Smooth muscle cell (in vitro differentiated cells): Measurements from ENCODE around the gene OR2W1. TPM values are rescaled to one million over a fixed set of nuclear protein-coding genes. Genes with fewer than 3 reads are reported as not detected.

Source experiments
- DNase-seq: peaks from one replicate; lab custom pipeline; 2025; ENCODE audit not compliant: unreplicated experiment; lab: John Stamatoyannopoulos, UW
- H2AFZ ChIP-seq: fragments of 200-600 bp; sonication (generic); 2 replicates; pipeline ENCODE4 v1.6.0; 2016; ENCODE audit warnings: antibody characterized with exemption, low read depth, mild to moderate bottlenecking
- H3F3A ChIP-seq: fragments of 200-600 bp; sonication (generic); 2 replicates; pipeline ENCODE4 v1.6.0; 2017; ENCODE audit warnings: antibody characterized with exemption, low read depth
- H3K27ac ChIP-seq: fragments of 200-600 bp; sonication (generic); 2 replicates; pipeline ENCODE4 v1.5.1; 2016; ENCODE audit warnings: low read depth, mild to moderate bottlenecking
- H3K27me3 ChIP-seq: fragments of 200-600 bp; sonication (generic); 2 replicates; pipeline ENCODE4 v1.6.1; 2016; ENCODE audit warnings: low read depth, mild to moderate bottlenecking
- H3K36me3 ChIP-seq: fragments of 200-600 bp; sonication (generic); 2 replicates; pipeline ENCODE4 v1.5.1; 2016; ENCODE audit warnings: low read depth
- H3K4me1 ChIP-seq: fragments of 200-600 bp; sonication (generic); 2 replicates; pipeline ENCODE4 v1.5.1; 2016; ENCODE audit warnings: low read depth
- H3K4me2 ChIP-seq: fragments of 200-600 bp; sonication (generic); 2 replicates; pipeline ENCODE4 v1.6.0; 2016; ENCODE audit warnings: mild to moderate bottlenecking
- H3K4me3 ChIP-seq: fragments of 200-600 bp; sonication (generic); 2 replicates; pipeline ENCODE4 v1.5.1; 2016; ENCODE audit warnings: mild to moderate bottlenecking
- H3K79me2 ChIP-seq: fragments of 200-600 bp; sonication (generic); 2 replicates; pipeline ENCODE4 v1.6.0; 2016; ENCODE audit warnings: low read depth, mild to moderate bottlenecking
- H3K9ac ChIP-seq: fragments of 200-600 bp; sonication (generic); 2 replicates; pipeline ENCODE4 v1.6.0; 2016; ENCODE audit warnings: low read depth
- H3K9me3 ChIP-seq: fragments of 200-600 bp; sonication (generic); replicated peaks from 2 replicates; pipeline ENCODE4 v1.5.1; 2016; ENCODE audit warnings: low read depth
- H4K20me1 ChIP-seq: fragments of 200-600 bp; sonication (generic); 2 replicates; pipeline ENCODE4 v1.6.0; 2016; ENCODE audit warnings: low read depth
- WGBS: methylation state at CpG from one replicate; pipeline ENCODE4 v1.1.7; 2016; ENCODE audit warnings: low lambda C conversion rate; 5-methylcytosine and 5-hydroxymethylcytosine counted together
- polyA plus RNA-seq: library from polyadenylated mRNA; unstranded; fragments of >200 nt; fragmentation: Nextera tagmentation; extraction: Ambion mirVana; gene quantifications from 2 replicates; pipeline ENCODE4 v1.2.1, GENCODE V29; 2016
- total RNA-seq: library from RNA; depleted of rRNA; stranded (reverse); fragments of >200 nt; gene quantifications from 2 replicates; pipeline ENCODE4 v1.2.3, GENCODE V29; 2014
- TF ChIP-seq, protein P1 (sequence below): fragments of 200-600 bp; sonication (generic); IDR thresholded peaks from 2 replicates; pipeline ENCODE4 v1.5.1; 2017; ENCODE audit warnings: borderline replicate concordance, mild to moderate bottlenecking, antibody characterized with exemption; ENCODE audit not compliant: insufficient read depth, poor library complexity, severe bottlenecking

The OR2W1 gene
- total and polyA plus RNA-seq, 2 experiments from 2014 or later = not detected

GRCh38 chr6:29019629-29020028 lies 25.3 kb downstream of the OR2W1 start:
- H3K9ac ChIP-seq = no peak overlapping the region
- DNase-seq = no peak
- 71% methylated on average over 2 of the region's 2 CpGs for WGBS
- H3K79me2 ChIP-seq = no peaks in the 10 kb centered on the region
- no peak overlapping the region for H3K27ac ChIP-seq
- no peaks in the 10 kb centered on the region for H3F3A ChIP-seq
- no peaks in the 10 kb centered on the region for H4K20me1 ChIP-seq
- H3K36me3 ChIP-seq = no peaks in the 10 kb centered on the region
- H2AFZ ChIP-seq = no peak overlapping the region
- no peaks in the 10 kb centered on the region for H3K4me1 ChIP-seq
- peaks cover 10% of the 10 kb centered on the region for H3K27me3 ChIP-seq
- no peak overlapping the region for H3K4me3 ChIP-seq
- no peaks in the 10 kb centered on the region for H3K9me3 ChIP-seq
- no peak overlapping the region for H3K4me2 ChIP-seq
- TF ChIP-seq, protein P1, sequence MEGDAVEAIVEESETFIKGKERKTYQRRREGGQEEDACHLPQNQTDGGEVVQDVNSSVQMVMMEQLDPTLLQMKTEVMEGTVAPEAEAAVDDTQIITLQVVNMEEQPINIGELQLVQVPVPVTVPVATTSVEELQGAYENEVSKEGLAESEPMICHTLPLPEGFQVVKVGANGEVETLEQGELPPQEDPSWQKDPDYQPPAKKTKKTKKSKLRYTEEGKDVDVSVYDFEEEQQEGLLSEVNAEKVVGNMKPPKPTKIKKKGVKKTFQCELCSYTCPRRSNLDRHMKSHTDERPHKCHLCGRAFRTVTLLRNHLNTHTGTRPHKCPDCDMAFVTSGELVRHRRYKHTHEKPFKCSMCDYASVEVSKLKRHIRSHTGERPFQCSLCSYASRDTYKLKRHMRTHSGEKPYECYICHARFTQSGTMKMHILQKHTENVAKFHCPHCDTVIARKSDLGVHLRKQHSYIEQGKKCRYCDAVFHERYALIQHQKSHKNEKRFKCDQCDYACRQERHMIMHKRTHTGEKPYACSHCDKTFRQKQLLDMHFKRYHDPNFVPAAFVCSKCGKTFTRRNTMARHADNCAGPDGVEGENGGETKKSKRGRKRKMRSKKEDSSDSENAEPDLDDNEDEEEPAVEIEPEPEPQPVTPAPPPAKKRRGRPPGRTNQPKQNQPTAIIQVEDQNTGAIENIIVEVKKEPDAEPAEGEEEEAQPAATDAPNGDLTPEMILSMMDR = no peak

DNA sequence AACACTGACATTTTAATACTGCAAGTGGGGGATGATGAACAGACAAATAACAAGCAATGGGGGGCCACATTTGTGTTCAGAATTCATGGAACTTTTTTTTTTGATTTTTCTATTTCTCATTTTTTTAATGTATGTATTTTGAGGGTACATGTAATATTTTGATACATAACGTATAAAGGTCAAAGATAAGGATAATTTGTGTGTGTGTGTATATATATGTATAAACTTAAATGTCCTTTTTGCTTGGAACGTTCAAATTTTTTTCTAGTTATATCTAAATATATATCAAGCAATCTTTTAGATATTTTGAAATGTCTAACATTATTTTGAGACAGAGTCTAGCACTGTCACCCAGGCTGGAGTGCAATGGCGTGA lies 27.6 kb downstream of the OR2W1 start:
- no peak for DNase-seq
- Histone ChIP-seq H3K4me2 (no peak overlapping the region), H3K36me3 (no peaks in the 10 kb centered on the region), H3K27ac (no peak overlapping the region), H3K79me2 (no peaks in the 10 kb centered on the region), H3K4me1 (no peaks in the 10 kb centered on the region), H3K4me3 (no peak overlapping the region), H4K20me1 (no peaks in the 10 kb centered on the region), H3K9me3 (no peaks in the 10 kb centered on the region), H3K27me3 (peaks cover 8% of the 10 kb centered on the region), H2AFZ (no peak overlapping the region), H3K9ac (no peak overlapping the region), H3F3A (no peaks in the 10 kb centered on the region)
- WGBS = 40% methylated on average over 3 of the region's 3 CpGs
- TF ChIP-seq, protein P1 = no peak

- Histone ChIP-seq H3K9me3 (no peaks in the 10 kb centered on the region), H3K27ac (no peak overlapping the region), H3K36me3 (no peaks in the 10 kb centered on the region), H3K4me2 (peak overlapping the region; percentile 90), H3K9ac (no peak overlapping the region), H3K4me3 (peak overlapping the region; percentile 62), H3K4me1 (no peaks in the 10 kb centered on the region), H3K27me3 (peaks cover 14% of the 10 kb centered on the region), H2AFZ (peak overlapping the region; percentile 92), H4K20me1 (no peaks in the 10 kb centered on the region), H3K79me2 (no peaks in the 10 kb centered on the region), H3F3A (no peaks in the 10 kb centered on the region)
- WGBS = 2% methylated on average over 41 of the region's 41 CpGs
- TF ChIP-seq, protein P1 = peak; percentile 79
- DNase-seq = peak; percentile 46
Measured at GRCh38 chr6:29016559-29017427, 28.2 kb downstream of the OR2W1 start.
